CD4-positive, alpha-beta T cell treated with Interleukin-15 for 4 hours (primary cell): ENCODE results near the gene KCNAB3.
"Not testable (repeated sequence)": the region's sequence is repeated elsewhere in the genome, so short reads cannot be mapped to it uniquely, and the experiment has no call there.

ENCODE experiments used
- DNase-seq: peaks from one replicate; pipeline ENCODE4 v3.0.0-alpha.2; 2020; ENCODE audit warnings: low spot score

Gene KCNAB3

GRCh38 chr17:7929158-7930023 is at the start of gene KCNAB3:
Gene KCNAB3, minus strand, starts transcription at chr17:7929856. Its CDS starts 421 bp downstream, at chr17:7929435.
- DNase-seq = peak; percentile 48

GRCh38 chr17:7977805-7978204 is 48.1 kb upstream of the KCNAB3 start:
- no peak for DNase-seq

GRCh38 chr17:7977039-7977438 is 47.4 kb upstream of the KCNAB3 start:
- no peak for DNase-seq

- no peak for DNase-seq
Measured at GRCh38 chr17:7974638-7975131, 45.0 kb upstream of the KCNAB3 start.

GRCh38 chr17:7972131-7972785 is 42.6 kb upstream of the KCNAB3 start:
- DNase-seq = no peak

GRCh38 chr17:7971651-7972050 is 42.0 kb upstream of the KCNAB3 start:
- DNase-seq = no peak

GRCh38 chr17:7969433-7969832 is 39.8 kb upstream of the KCNAB3 start:
- DNase-seq = no peak

- DNase-seq = no peak
Measured at GRCh38 chr17:7967751-7968150, 38.1 kb upstream of the KCNAB3 start.

GRCh38 chr17:7961421-7961820 is 31.8 kb upstream of the KCNAB3 start:
- DNase-seq = no peak

- no peak for DNase-seq
Measured at GRCh38 chr17:7959503-7960253, 30.0 kb upstream of the KCNAB3 start.

- DNase-seq = no peak
Measured at GRCh38 chr17:7956228-7956965, 26.7 kb upstream of the KCNAB3 start.

GRCh38 chr17:7955414-7956227 is 26.0 kb upstream of the KCNAB3 start:
- DNase-seq = no peak

- DNase-seq = not testable (repeated sequence)
Measured at GRCh38 chr17:7953266-7953665, 23.6 kb upstream of the KCNAB3 start.

- peak; percentile 2 for DNase-seq
Measured at GRCh38 chr17:7951143-7951792, 21.6 kb upstream of the KCNAB3 start.

GRCh38 chr17:7950578-7950977 is 20.9 kb upstream of the KCNAB3 start:
- DNase-seq = no peak

GRCh38 chr17:7947651-7948050 is 18.0 kb upstream of the KCNAB3 start:
- no peak for DNase-seq

GRCh38 chr17:7946441-7946840 is 16.8 kb upstream of the KCNAB3 start:
- DNase-seq = no peak

GRCh38 chr17:7945651-7946050 is 16.0 kb upstream of the KCNAB3 start:
- no peak for DNase-seq

- DNase-seq = no peak
Measured at GRCh38 chr17:7944326-7944725, 14.7 kb upstream of the KCNAB3 start.

- DNase-seq = no peak
Measured at GRCh38 chr17:7943291-7943690, 13.6 kb upstream of the KCNAB3 start.
